GM12892 (cell line): ENCODE results near the gene AP3S2.
"Not testable (repeated sequence)": the region's sequence is repeated elsewhere in the genome, so short reads cannot be mapped to it uniquely, and the experiment has no call there.

Experiments
- POLR2A ChIP-seq: IDR thresholded peaks from 2 replicates; pipeline ENCODE4 v1.6.1; 2011; ENCODE audit warnings: low read depth, low read length, control low read depth
- POLR2AphosphoS5 ChIP-seq: IDR thresholded peaks from 2 replicates; pipeline ENCODE4 v1.6.1; 2011; ENCODE audit warnings: low read depth, low read length, control low read depth

DNA sequence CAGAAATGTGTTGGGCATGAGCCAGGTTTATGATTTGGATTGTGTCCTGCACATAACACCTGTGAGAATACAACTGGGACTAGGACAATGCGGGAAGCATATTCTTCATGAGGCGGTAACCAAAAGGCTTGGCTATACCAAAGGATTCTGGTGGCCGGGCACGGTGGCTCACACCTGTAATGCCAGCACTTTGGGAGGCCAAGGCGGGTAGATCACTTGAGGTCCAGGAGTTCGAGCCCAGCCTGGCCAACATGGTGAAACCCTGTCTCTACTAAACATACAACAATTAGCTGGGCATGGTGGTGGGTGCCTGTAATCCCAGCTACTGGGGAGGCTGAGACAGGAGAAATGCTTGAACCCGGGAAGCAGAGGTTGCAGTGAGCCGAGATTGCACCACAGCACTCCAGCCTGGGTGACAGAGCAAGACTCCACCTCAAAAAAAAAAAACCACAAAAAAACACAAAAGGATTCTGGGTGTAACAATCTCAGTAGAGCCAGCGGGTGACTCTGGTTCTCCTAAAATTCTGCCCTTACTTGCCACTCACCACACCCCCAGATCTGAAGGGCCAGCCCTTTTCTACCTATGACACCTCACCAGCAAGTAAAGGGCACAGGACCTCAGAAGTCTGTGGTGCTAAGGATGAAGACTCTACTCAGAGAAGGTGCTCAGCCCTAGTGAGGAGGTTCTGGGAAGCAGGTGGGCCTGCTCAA is 59.2 kb downstream of the AP3S2 start:
- TF ChIP-seq POLR2AphosphoS5, POLR2A: not testable (repeated sequence)
